Neural progenitor cell (in vitro differentiated cells): Measurements from ENCODE around the gene INO80. TPM values are rescaled to one million over a fixed set of nuclear protein-coding genes. Genes with fewer than 3 reads are reported as not detected.

Source experiments
- DNase-seq: peaks from one replicate; pipeline ENCODE4 v3.0.0-alpha.2; 2016; ENCODE audit warnings: low spot score
- H2AFZ ChIP-seq: fragments of 200-600 bp; sonication (generic); replicated peaks from 2 replicates; pipeline ENCODE4 v1.6.1; 2016; ENCODE audit warnings: antibody characterized with exemption
- H3F3A ChIP-seq: fragments of 200-600 bp; sonication (generic); 2 replicates; pipeline ENCODE4 v1.6.1; 2016; ENCODE audit warnings: antibody characterized with exemption, low read depth
- H3K27ac ChIP-seq: fragments of 200-600 bp; sonication (generic); 2 replicates; pipeline ENCODE4 v1.5.1; 2016; ENCODE audit warnings: mild to moderate bottlenecking
- H3K27me3 ChIP-seq: fragments of 200-600 bp; sonication (generic); 2 replicates; pipeline ENCODE4 v1.6.1; 2016; ENCODE audit warnings: mild to moderate bottlenecking, moderate library complexity
- H3K36me3 ChIP-seq: fragments of 200-600 bp; sonication (generic); 2 replicates; pipeline ENCODE4 v1.5.1; 2016
- H3K4me1 ChIP-seq: fragments of 200-600 bp; sonication (generic); 2 replicates; pipeline ENCODE4 v1.6.1; 2016; ENCODE audit warnings: mixed run types
- H3K4me2 ChIP-seq: fragments of 200-600 bp; sonication (generic); 2 replicates; pipeline ENCODE4 v1.6.1; 2016
- H3K4me3 ChIP-seq: fragments of 200-600 bp; sonication (generic); 2 replicates; pipeline ENCODE4 v1.5.1; 2016
- H3K79me2 ChIP-seq: fragments of 200-600 bp; sonication (generic); 2 replicates; pipeline ENCODE4 v1.6.1; 2016; ENCODE audit warnings: low read depth
- H3K9ac ChIP-seq: fragments of 200-600 bp; sonication (generic); 2 replicates; pipeline ENCODE4 v1.6.1; 2016
- H3K9me3 ChIP-seq: fragments of 200-600 bp; sonication (generic); 2 replicates; pipeline ENCODE4 v1.5.1; 2016; ENCODE audit warnings: low read depth
- H4K20me1 ChIP-seq: fragments of 200-600 bp; sonication (generic); 2 replicates; pipeline ENCODE4 v1.6.1; 2016; ENCODE audit warnings: low read depth
- H3K27ac Mint-ChIP-seq: 3 replicates; pipeline ENCODE4 v1.8.0; 2021; ENCODE audit warnings: mixed read lengths
- H3K27me3 Mint-ChIP-seq: 2 replicates; pipeline ENCODE4 v1.8.0; 2022; ENCODE audit warnings: low read depth, mild to moderate bottlenecking, inconsistent platforms, moderate library complexity, mixed read lengths; ENCODE audit not compliant: insufficient read depth
- H3K36me3 Mint-ChIP-seq: 3 replicates; pipeline ENCODE4 v1.8.0; 2021; ENCODE audit warnings: mixed read lengths
- H3K4me1 Mint-ChIP-seq: 3 replicates; pipeline ENCODE4 v1.8.0; 2021; ENCODE audit warnings: mixed read lengths
- H3K4me3 Mint-ChIP-seq: 3 replicates; pipeline ENCODE4 v1.8.0; 2021; ENCODE audit warnings: mild to moderate bottlenecking, moderate library complexity, mixed read lengths
- H3K9me3 Mint-ChIP-seq: 3 replicates; pipeline ENCODE4 v1.8.0; 2020; ENCODE audit warnings: mixed read lengths
- CTCF ChIP-seq: fragments of 200-600 bp; sonication (generic); IDR thresholded peaks from 2 replicates; pipeline ENCODE4 v1.5.1; 2017; ENCODE audit warnings: antibody characterized with exemption, mild to moderate bottlenecking
- EZH2 ChIP-seq: fragments of 200-600 bp; sonication (generic); IDR thresholded peaks from 2 replicates; pipeline ENCODE4 v1.6.1; 2017; ENCODE audit warnings: antibody characterized with exemption, mild to moderate bottlenecking, moderate library complexity
- EZH2phosphoT487 ChIP-seq: fragments of 200-600 bp; sonication (generic); IDR thresholded peaks from 2 replicates; pipeline ENCODE4 v1.6.1; 2017; ENCODE audit warnings: antibody characterized with exemption
- total RNA-seq: library from RNA; depleted of rRNA; stranded (reverse); fragments of >200 nt; gene quantifications from 2 replicates; pipeline ENCODE4 v1.2.3, GENCODE V29; 2015; ENCODE audit warnings: low replicate concordance

The INO80 gene
- total RNA-seq, 1 donor from 2014 or later = 25.4 TPM

- Histone ChIP-seq H3K27me3 (no peaks in the 10 kb centered on the region), H3K9me3 (no peaks in the 10 kb centered on the region), H3K4me3 (no peak overlapping the region), H3K79me2 (no peaks in the 10 kb centered on the region), H3K4me2 (no peak overlapping the region), H4K20me1 (no peaks in the 10 kb centered on the region), H3K9ac (no peak overlapping the region), H3F3A (peaks cover 3% of the 10 kb centered on the region), H3K27ac (no peak overlapping the region), H2AFZ (no peak overlapping the region), H3K36me3 (no peaks in the 10 kb centered on the region), H3K4me1 (no peaks in the 10 kb centered on the region)
- no peak for DNase-seq
- peaks cover 4% of the 10 kb centered on the region for H3K36me3 Mint-ChIP-seq
- H3K4me1 Mint-ChIP-seq = no peaks in the 10 kb centered on the region
- TF ChIP-seq EZH2phosphoT487 = no peak
- peaks cover 2% of the 10 kb centered on the region for H3K27me3 Mint-ChIP-seq
- no peaks in the 10 kb centered on the region for H3K9me3 Mint-ChIP-seq
- H3K4me3 Mint-ChIP-seq = no peak overlapping the region
- H3K27ac Mint-ChIP-seq = no peak overlapping the region
Observed at GRCh38 chr15:41024885-41025284, 91.2 kb downstream of the INO80 start.

- Histone ChIP-seq H4K20me1 (peaks cover 3% of the 10 kb centered on the region), H3K4me3 (no peak overlapping the region), H2AFZ (no peak overlapping the region), H3K27me3 (no peaks in the 10 kb centered on the region), H3K27ac (no peak overlapping the region), H3K4me2 (no peak overlapping the region), H3F3A (peaks cover 3% of the 10 kb centered on the region), H3K36me3 (no peaks in the 10 kb centered on the region), H3K9ac (no peak overlapping the region), H3K9me3 (no peaks in the 10 kb centered on the region), H3K79me2 (no peaks in the 10 kb centered on the region), H3K4me1 (no peaks in the 10 kb centered on the region)
- no peak overlapping the region for H3K27ac Mint-ChIP-seq
- H3K4me3 Mint-ChIP-seq = no peak overlapping the region
- H3K27me3 Mint-ChIP-seq = peaks cover 2% of the 10 kb centered on the region
- no peaks in the 10 kb centered on the region for H3K9me3 Mint-ChIP-seq
- no peak for TF ChIP-seq EZH2
- TF ChIP-seq CTCF = no peak
- no peak for TF ChIP-seq EZH2phosphoT487
- no peak for DNase-seq
- H3K36me3 Mint-ChIP-seq = peaks cover 4% of the 10 kb centered on the region
- no peaks in the 10 kb centered on the region for H3K4me1 Mint-ChIP-seq
Observed at GRCh38 chr15:41024131-41024530, 91.9 kb downstream of the INO80 start.

- H3K36me3 ChIP-seq = no peaks in the 10 kb centered on the region
- Mint-ChIP-seq H3K9me3 (no peaks in the 10 kb centered on the region), H3K36me3 (peaks cover 4% of the 10 kb centered on the region), H3K27ac (no peak overlapping the region), H3K4me3 (no peak overlapping the region), H3K27me3 (peaks cover 2% of the 10 kb centered on the region), H3K4me1 (no peaks in the 10 kb centered on the region)
- no peak overlapping the region for H3K4me3 ChIP-seq
- no peak overlapping the region for H3K4me2 ChIP-seq
- no peak overlapping the region for H3K27ac ChIP-seq
- no peak overlapping the region for H3K9ac ChIP-seq
- no peak overlapping the region for H2AFZ ChIP-seq
- peak; percentile 60 for DNase-seq
- no peak for TF ChIP-seq EZH2phosphoT487
- TF ChIP-seq CTCF = peak; percentile 84
- H3K9me3 ChIP-seq = no peaks in the 10 kb centered on the region
- H3K79me2 ChIP-seq = no peaks in the 10 kb centered on the region
- H3K4me1 ChIP-seq = no peaks in the 10 kb centered on the region
- peaks cover 3% of the 10 kb centered on the region for H3F3A ChIP-seq
- peaks cover 8% of the 10 kb centered on the region for H4K20me1 ChIP-seq
- H3K27me3 ChIP-seq = no peaks in the 10 kb centered on the region
Observed at GRCh38 chr15:41022487-41023090, 93.5 kb downstream of the INO80 start.

GRCh38 chr15:41020829-41021228 is 95.3 kb downstream of the INO80 start:
- Histone ChIP-seq H2AFZ (no peak overlapping the region), H3K36me3 (no peaks in the 10 kb centered on the region), H3K27me3 (no peaks in the 10 kb centered on the region), H3K9ac (no peak overlapping the region), H3K9me3 (no peaks in the 10 kb centered on the region), H3K4me3 (no peak overlapping the region), H3K27ac (no peak overlapping the region), H3K4me1 (no peaks in the 10 kb centered on the region), H3K4me2 (no peak overlapping the region), H4K20me1 (peaks cover 8% of the 10 kb centered on the region), H3F3A (peaks cover 3% of the 10 kb centered on the region), H3K79me2 (no peaks in the 10 kb centered on the region)
- Mint-ChIP-seq H3K4me1 (no peaks in the 10 kb centered on the region), H3K27ac (no peak overlapping the region), H3K36me3 (peaks cover 2% of the 10 kb centered on the region), H3K9me3 (no peaks in the 10 kb centered on the region), H3K27me3 (peaks cover 2% of the 10 kb centered on the region), H3K4me3 (no peak overlapping the region)
- TF ChIP-seq CTCF (no peak), EZH2 (no peak), EZH2phosphoT487 (no peak)
- no peak for DNase-seq
